Prostate gland (tissue), 2 donors: Measurements from ENCODE around the gene CKAP5. TPM values are rescaled to one million over a fixed set of nuclear protein-coding genes. Genes with fewer than 3 reads are reported as not detected.

Source experiments
- DNase-seq: peaks from one replicate; pipeline ENCODE4 v3.0.0-alpha.2; 2019; ENCODE audit warnings: low spot score
- H3K27ac ChIP-seq, 2 donors: fragments of 200-600 bp; sonication (generic); 2 replicates each; pipeline ENCODE4 v1.5.1; 2017 to 2019
- H3K27me3 ChIP-seq: fragments of 200-600 bp; sonication (generic); replicated peaks from 2 replicates; pipeline ENCODE4 v1.5.1; 2019; ENCODE audit not compliant: insufficient read depth
- H3K36me3 ChIP-seq, 2 donors: fragments of 200-600 bp; sonication (generic); 1 replicate in 1 of 2; 2 replicates in 1 of 2; pipeline versions ENCODE4 v1.5.1 to v1.8.1; 2017 to 2019
- H3K4me1 ChIP-seq: fragments of 200-600 bp; sonication (generic); replicated peaks from 2 replicates; pipeline ENCODE4 v1.5.1; 2019
- H3K4me3 ChIP-seq, 2 donors: fragments of 200-600 bp; sonication (generic); 2 replicates each; pipeline ENCODE4 v1.5.1; 2017 to 2019
- H3K9me3 ChIP-seq: fragments of 200-600 bp; sonication (generic); 2 replicates; pipeline ENCODE4 v1.5.1; 2017
- CTCF ChIP-seq, 4 experiments: fragments of 200-600 bp in 2 of 4; fragments of 450-650 bp in 2 of 4; sonication (generic) in 2 of 4; IDR thresholded peaks; 1 replicate in 3 of 4; 2 replicates in 1 of 4; pipeline ENCODE4 v1.5.1; 2016 to 2019; ENCODE audit warnings: antibody characterized with exemption in 4 of 4, mild to moderate bottlenecking in 2 of 4, moderate library complexity in 2 of 4
- POLR2A ChIP-seq: fragments of 450-650 bp; IDR thresholded peaks from one replicate; pipeline ENCODE4 v1.6.1; 2016; ENCODE audit warnings: antibody characterized with exemption, mild to moderate bottlenecking
- POLR2AphosphoS5 ChIP-seq: sonication (generic); formaldehyde crosslinking; IDR thresholded peaks from one replicate; pipeline ENCODE4 v1.6.1; 2017; ENCODE audit warnings: antibody characterized with exemption
- WGBS: methylation state at CpG from one replicate; pipeline ENCODE4 v1.1.5; 2018; 5-methylcytosine and 5-hydroxymethylcytosine counted together
- intact Hi-C: fragments of 100-400 bp; cut with DNase I; formaldehyde crosslinking; loops from one replicate; pipeline ENCODE4 v1.14.2; 2022
- total RNA-seq, 2 donors: library from RNA; depleted of rRNA; stranded (reverse); fragments of >200 nt; gene quantifications; one replicate each; pipeline ENCODE4 v1.1.0, GENCODE V29; 2016

The CKAP5 gene
- total RNA-seq, 2 donors from 2014 or later = 31.6 to 58.8 TPM

GRCh38 chr11:46729110-46730027 is 116.7 kb downstream of the CKAP5 start:
- Histone ChIP-seq H3K36me3 (no peaks in the 10 kb centered on the region), H3K9me3 (no peaks in the 10 kb centered on the region), H3K4me3 (no peak overlapping the region), H3K27me3 (no peaks in the 10 kb centered on the region), H3K4me1 (no peaks in the 10 kb centered on the region), H3K27ac (no peak overlapping the region)
- no peak for DNase-seq
- no peak for TF ChIP-seq POLR2A
- TF ChIP-seq CTCF (IDR thresholded peaks at IDR 0.05) = no peak
- no peak for TF ChIP-seq POLR2AphosphoS5
- WGBS = 75% methylated on average over 24 of the region's 24 CpGs
- intact Hi-C loops = no loop called here

- intact Hi-C loops = no loop called here
These were observed 117.4 kb downstream of the CKAP5 start for GRCh38 chr11:46728659-46729040.

GRCh38 chr11:46727952-46728658 is 118.0 kb downstream of the CKAP5 start:
- no peak for TF ChIP-seq POLR2A
- TF ChIP-seq CTCF (IDR thresholded peaks at IDR 0.05) = no peak
- no peak for TF ChIP-seq POLR2AphosphoS5
- intact Hi-C loops = no loop called here
- Histone ChIP-seq H3K27ac (no peak overlapping the region), H3K36me3 (no peaks in the 10 kb centered on the region), H3K4me1 (no peaks in the 10 kb centered on the region), H3K4me3 (no peak overlapping the region), H3K9me3 (no peaks in the 10 kb centered on the region), H3K27me3 (no peaks in the 10 kb centered on the region)
- 91% methylated on average over 17 of the region's 17 CpGs for whole genome bisulfite sequencing
- no peak for DNase-seq

More at GRCh38 chr11:46728659-46729040, 117.4 kb downstream of the CKAP5 start:
- H3K27ac ChIP-seq = no peak overlapping the region
- TF ChIP-seq POLR2AphosphoS5 (no peak), CTCF (IDR thresholded peaks at IDR 0.05) (no peak), POLR2A (no peak)
- WGBS = 75% methylated on average over 9 of the region's 9 CpGs
- H3K27me3 ChIP-seq = no peaks in the 10 kb centered on the region
- no peak for DNase-seq
- no peaks in the 10 kb centered on the region for H3K4me1 ChIP-seq
- H3K4me3 ChIP-seq = no peak overlapping the region
- no peaks in the 10 kb centered on the region for H3K36me3 ChIP-seq
- no peaks in the 10 kb centered on the region for H3K9me3 ChIP-seq

- Histone ChIP-seq H3K9me3 (no peaks in the 10 kb centered on the region), H3K27ac (no peak overlapping the region), H3K4me1 (no peaks in the 10 kb centered on the region), H3K27me3 (no peaks in the 10 kb centered on the region), H3K4me3 (no peak overlapping the region), H3K36me3 (no peaks in the 10 kb centered on the region)
- DNase-seq = no peak
- intact Hi-C loops = no loop called here
- WGBS = 92% methylated on average over 26 of the region's 26 CpGs
- TF ChIP-seq POLR2A (no peak), POLR2AphosphoS5 (no peak)
These were observed 119.7 kb downstream of the CKAP5 start for GRCh38 chr11:46726206-46726862.
